Ovary (tissue), 9 donors: ENCODE measurements around the gene DOHH. TPM values are rescaled to one million over a fixed set of nuclear protein-coding genes. Genes with fewer than 3 reads are reported as not detected.

Experiments
- DNase-seq, 5 donors: peaks; one replicate each; pipeline ENCODE4 v3.0.0-alpha.2; 2019 to 2020
- H3K27ac ChIP-seq, 2 donors: fragments of 200-600 bp; one replicate each; pipeline versions ENCODE4 v1.5.1 to v1.8.0; 2019 to 2022
- H3K27me3 ChIP-seq: fragments of 200-600 bp; one replicate; pipeline ENCODE4 v1.8.0; 2022
- H3K36me3 ChIP-seq: fragments of 200-600 bp; sonication (generic); one replicate; pipeline ENCODE4 v1.5.1; 2019
- H3K4me1 ChIP-seq: one replicate; pipeline ENCODE4 v1.8.1; 2013; ENCODE audit warnings: mild to moderate bottlenecking, moderate library complexity; ENCODE audit not compliant: insufficient read depth
- H3K4me3 ChIP-seq: fragments of 200-600 bp; sonication (generic); one replicate; pipeline ENCODE4 v1.5.1; 2017
- H3K9me3 ChIP-seq, 2 donors: fragments of 200-600 bp in 1 of 2; sonication (generic) in 1 of 2; one replicate each; pipeline versions ENCODE4 v1.5.1 to v1.8.1; 2013 to 2019; ENCODE audit warnings: mild to moderate bottlenecking in 1 of 2, moderate library complexity in 1 of 2
- CTCF ChIP-seq, 3 donors: fragments of 450-650 bp in 2 of 3; fragments of 200-600 bp in 1 of 3; IDR thresholded peaks; one replicate each; pipeline versions ENCODE4 v1.5.1 to v1.8.0; 2016 to 2022; ENCODE audit warnings: antibody characterized with exemption in 3 of 3, mild to moderate bottlenecking in 1 of 3
- EP300 ChIP-seq: sonication (generic); formaldehyde crosslinking; IDR thresholded peaks from one replicate; pipeline ENCODE4 v1.6.1; 2017; ENCODE audit warnings: antibody characterized with exemption
- POLR2A ChIP-seq: fragments of 450-650 bp; IDR thresholded peaks from one replicate; pipeline ENCODE4 v1.6.1; 2017; ENCODE audit warnings: antibody characterized with exemption, mild to moderate bottlenecking, moderate library complexity
- WGBS, 3 donors: extraction: QIAGEN DNeasy Blood & Tissue Kit in 1 of 3; methylation state at CpG; one replicate each; pipeline versions ENCODE4 v1.1.5 to v1.1.7; 2013 to 2017; 5-methylcytosine and 5-hydroxymethylcytosine counted together
- intact Hi-C, 4 donors: fragments of 100-400 bp; cut with DNase I; formaldehyde crosslinking; loops; one replicate each; pipeline versions ENCODE4 v1.11.0 to v1.15.1; 2022 to 2023
- polyA plus RNA-seq, 2 donors: library from polyadenylated mRNA; stranded (reverse); fragments of 200-250 nt in 1 of 2; fragments of 350-450 nt in 1 of 2; fragmentation: Illumina TruSeq in 1 of 2; extraction: RNeasy Lipid Tissue Mini Kit (QIAGEN cat#74804) in 1 of 2; gene quantifications; one replicate each; pipeline ENCODE4 v1.2.3, GENCODE V29; 2013 to 2014
- total RNA-seq, 7 donors: library from RNA; depleted of rRNA in 2 of 7; stranded (reverse); fragments of >200 nt in 2 of 7; fragmentation: NEBNext Ultra II Directional in 3 of 7; extraction: Animal tissue kit (Norgen Biotek cat#: 25700) in 3 of 7; gene quantifications; one replicate each; pipeline versions ENCODE4 v1.1.0 to v1.2.4, GENCODE V29; 2016 to 2023
- donor health status: DM: no; HTN: no; CAD: no; lungs with moderate emphysema.
- donor health status: DM: no; HTN: no; CAD: no.
- donor health status: Bipolar disorder and iron deficiency.
- donor health status: DM: yes; HTN: yes; CAD: no.
- donor health status: DM: no; HTN: no; CAD: no.
- donor health status: DM: yes; HTN: yes; CAD: no.

DOHH gene
- total and polyA plus RNA-seq, 9 donors = 7.1 to 14.5 (median 8.5) TPM; not detected in 1

GRCh38 chr19:3538965-3539755 lies 38.7 kb upstream of the DOHH start, which contains the start of gene TEKTIP1:
Gene TEKTIP1, plus strand, starts transcription at chr19:3539174. Its CDS starts 4 bp downstream, at chr19:3539178.
- Histone ChIP-seq H3K4me3 (no peak within 1 kb of the TSS), H3K4me1 (peaks cover 8% of the 10 kb centered on the region), H3K36me3 (no peaks in the 10 kb centered on the region), H3K27me3 (no peaks in the 10 kb centered on the region), H3K9me3 (no peaks in the 10 kb centered on the region), H3K27ac (peak within 1 kb of the TSS in 1 of 2 donors; percentile 78)
- intact Hi-C loops = no loop called here
- no peak for DNase-seq
- 57% methylated on average over 24 to 28 of the region's 28 CpGs for WGBS, 3 donors
- TF ChIP-seq EP300 (no peak), CTCF (IDR thresholded peaks at IDR 0.05) (no peak), POLR2A (no peak)

- Histone ChIP-seq H3K4me1 (peaks cover 8% of the 10 kb centered on the region), H3K9me3 (no peaks in the 10 kb centered on the region), H3K4me3 (no peak overlapping the region), H3K36me3 (no peaks in the 10 kb centered on the region), H3K27me3 (no peaks in the 10 kb centered on the region), H3K27ac (peak overlapping the region in 1 of 2 donors; percentile 78)
- intact Hi-C loops = no loop called here
- 77 to 81% (median 79%) methylated on average over 25 of the region's 25 CpGs for WGBS, 3 donors
- DNase-seq = no peak
- TF ChIP-seq POLR2A (no peak), CTCF (IDR thresholded peaks at IDR 0.05) (no peak), EP300 (no peak)
These were observed 37.9 kb upstream of the DOHH start for GRCh38 chr19:3538258-3538929.

GRCh38 chr19:3537438-3538240 lies 37.2 kb upstream of the DOHH start:
- Histone ChIP-seq H3K4me1 (peaks cover 9% of the 10 kb centered on the region), H3K36me3 (no peaks in the 10 kb centered on the region), H3K27ac (peak overlapping the region in 1 of 2 donors; percentile 78)

More at GRCh38 chr19:3537438-3538240, 37.2 kb upstream of the DOHH start:
- Histone ChIP-seq H3K4me3 (no peak overlapping the region), H3K27me3 (no peaks in the 10 kb centered on the region), H3K9me3 (no peaks in the 10 kb centered on the region)
- intact Hi-C loops = no loop called here
- no peak for TF ChIP-seq CTCF (IDR thresholded peaks at IDR 0.05)
- no peak for TF ChIP-seq POLR2A
- no peak for TF ChIP-seq EP300
- DNase-seq = peak in 1 of 5 donors; percentile 36
- 74 to 82% (median 79%) methylated on average over 22 of the region's 22 CpGs for WGBS, 3 donors
